Heart left ventricle (tissue), 16 donors: ENCODE data around the gene VMAC. TPM values are rescaled to one million over a fixed set of nuclear protein-coding genes. Genes with fewer than 3 reads are reported as not detected.
A peak's percentile ranks its signal among the peaks of the same experiment; 100 is the strongest.

ENCODE experiments used
- ATAC-seq, 4 donors: fragments of 200-7000 bp; cut with Tn5 transposase; one replicate each; pipeline ENCODE4 v1.9.1; 2020 to 2022; ENCODE audit warnings: moderate library complexity in 4 of 4, mild to moderate bottlenecking in 3 of 4, moderate number of reproducible peaks in 1 of 4
- DNase-seq, 5 donors: peaks; one replicate each; pipeline ENCODE4 v3.0.0-alpha.2; 2020
- H3K27ac ChIP-seq, 12 donors: fragments of 200-600 bp; sonication (generic) in 4 of 12; one replicate each; pipeline versions ENCODE4 v1.5.0 to v1.8.0; 2016 to 2022; ENCODE audit warnings: mild to moderate bottlenecking in 2 of 12
- H3K27me3 ChIP-seq, 9 donors: fragments of 200-600 bp; sonication (generic) in 2 of 9; one replicate each; pipeline versions ENCODE4 v1.5.1 to v1.8.0; 2016 to 2022; ENCODE audit warnings: mild to moderate bottlenecking in 3 of 9
- H3K36me3 ChIP-seq, 9 donors: fragments of 200-600 bp; sonication (generic) in 2 of 9; one replicate each; pipeline versions ENCODE4 v1.5.0 to v1.8.0; 2018 to 2022; ENCODE audit warnings: mild to moderate bottlenecking in 2 of 9
- H3K4me1 ChIP-seq, 12 donors: fragments of 200-600 bp; sonication (generic) in 4 of 12; one replicate each; pipeline versions ENCODE4 v1.5.0 to v1.8.0; 2016 to 2022; ENCODE audit warnings: mild to moderate bottlenecking in 3 of 12
- H3K4me3 ChIP-seq, 12 donors: fragments of 200-600 bp; sonication (generic) in 4 of 12; one replicate each; pipeline versions ENCODE4 v1.5.0 to v1.8.0; 2017 to 2022; ENCODE audit warnings: mild to moderate bottlenecking in 9 of 12, moderate library complexity in 4 of 12
- H3K9me3 ChIP-seq, 12 donors: fragments of 200-600 bp; sonication (generic) in 4 of 12; one replicate each; pipeline versions ENCODE4 v1.5.0 to v1.8.0; 2016 to 2022; ENCODE audit warnings: mild to moderate bottlenecking in 1 of 12
- POLR2A ChIP-seq, 2 donors: fragments of 450-650 bp; IDR thresholded peaks; one replicate each; pipeline ENCODE4 v1.6.1; 2017; ENCODE audit warnings: antibody characterized with exemption in 2 of 2, mild to moderate bottlenecking in 2 of 2, moderate library complexity in 2 of 2
- WGBS, 4 donors: extraction: QIAGEN DNeasy Blood & Tissue Kit in 2 of 4; methylation state at CpG; one replicate each; pipeline versions ENCODE4 v1.1.5 to v1.1.7; 2013 to 2018; 5-methylcytosine and 5-hydroxymethylcytosine counted together
- intact Hi-C, 10 donors: fragments of 100-400 bp; cut with DNase I; formaldehyde crosslinking; loops; one replicate each; pipeline versions ENCODE4 v1.11.1 to v1.14.2; 2022
- polyA plus RNA-seq, 2 donors: library from polyadenylated mRNA; stranded (reverse); fragments of 200-250 nt; gene quantifications; one replicate each; pipeline ENCODE4 v1.2.3, GENCODE V29; 2013
- total RNA-seq, 9 donors: library from RNA; depleted of rRNA in 2 of 9; stranded (reverse); fragments of >200 nt in 2 of 9; fragmentation: NEBNext Ultra II Directional in 3 of 9; extraction: Animal tissue kit (Norgen Biotek cat#: 25700) in 3 of 9; gene quantifications; one replicate each; pipeline versions ENCODE4 v1.1.0 to v1.2.4, GENCODE V29; 2016 to 2023
- TF ChIP-seq, protein P1 (sequence below), 12 donors: fragments of 200-600 bp; sonication (generic) in 4 of 12; IDR thresholded peaks; one replicate each; pipeline versions ENCODE4 v1.5.0 to v1.8.0; 2018 to 2022; ENCODE audit warnings: antibody characterized with exemption in 12 of 12, mild to moderate bottlenecking in 5 of 12
- donor health status: ischemic (EF 13 %, LVEDD 7.1; RV severe dilation, severe dysfunction).
- donor health status: healthy with polysubstance abuse.
- donor health status: DM: no; HTN: yes; CAD: no.
- donor health status: DM: no; HTN: no; CAD: no.
- donor health status: ischemic (EF 25% LVEDD 6.9; RV normal size, moderate dysfunction).
- donor health status: ischemic (EF 25% LVEDD 5.7; RV mildly dilated, moderate dysfunction).
- donor health status: healthy.
- donor health status: DM: yes; HTN: yes; CAD: no.
- donor health status: ischemic (EF 35%, LVEDD 5.7; RV mildly dilated, moderate dysfunction).
- donor health status: nonischemic (EF 11% LVEDD 7.7; RV severe dilation, severe dysfunction).
- donor health status: DM: yes; HTN: yes; CAD: no.
- donor health status: PGD.
- donor health status: ischemic (EF 29% LVEDD 5.4; RV normal size, mild dysfunction).
- donor health status: nonischemic (EF 23%, LVEDD 6.1; RV moderate dilation, normal function).

The VMAC gene
- total and polyA plus RNA-seq, 11 donors, result 1.3 to 3.9 (median 2.3) TPM

DNA sequence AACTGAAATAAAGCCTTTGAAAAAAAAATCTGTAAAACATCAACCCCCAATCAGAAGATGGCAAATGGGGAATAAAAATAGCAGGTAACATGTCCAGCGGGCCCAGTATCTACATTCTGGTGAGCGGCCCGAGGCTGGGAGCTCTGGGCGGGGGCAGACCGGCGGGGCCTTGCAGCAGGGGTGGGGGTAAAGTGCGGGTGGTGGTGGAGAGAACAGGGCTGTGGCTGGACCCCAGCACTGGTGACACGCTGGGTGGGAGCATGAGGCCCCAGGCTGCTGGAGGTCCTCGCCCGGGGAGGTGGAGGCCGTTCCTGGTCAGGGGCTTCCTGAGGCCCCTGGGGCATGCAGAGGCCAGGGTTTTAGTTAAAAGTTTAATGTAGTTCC lies 11.1 kb downstream of the VMAC start:
- 59 to 69% (median 67%) methylated on average over 11 of the region's 11 CpGs for WGBS, 4 donors
- Histone ChIP-seq H3K4me3 (no peak overlapping the region), H3K9me3 (no peaks in the 10 kb centered on the region), H3K27me3 (no peaks in the 10 kb centered on the region), H3K27ac (peak overlapping the region in 8 of 12 donors; percentile 4 to 60 (median 46)), H3K36me3 (peaks cover 0 to 66% (median 51%) of the 10 kb centered on the region in 9 donors), H3K4me1 (peaks cover 0 to 32% (median 14%) of the 10 kb centered on the region in 12 donors)
- TF ChIP-seq, protein P1, sequence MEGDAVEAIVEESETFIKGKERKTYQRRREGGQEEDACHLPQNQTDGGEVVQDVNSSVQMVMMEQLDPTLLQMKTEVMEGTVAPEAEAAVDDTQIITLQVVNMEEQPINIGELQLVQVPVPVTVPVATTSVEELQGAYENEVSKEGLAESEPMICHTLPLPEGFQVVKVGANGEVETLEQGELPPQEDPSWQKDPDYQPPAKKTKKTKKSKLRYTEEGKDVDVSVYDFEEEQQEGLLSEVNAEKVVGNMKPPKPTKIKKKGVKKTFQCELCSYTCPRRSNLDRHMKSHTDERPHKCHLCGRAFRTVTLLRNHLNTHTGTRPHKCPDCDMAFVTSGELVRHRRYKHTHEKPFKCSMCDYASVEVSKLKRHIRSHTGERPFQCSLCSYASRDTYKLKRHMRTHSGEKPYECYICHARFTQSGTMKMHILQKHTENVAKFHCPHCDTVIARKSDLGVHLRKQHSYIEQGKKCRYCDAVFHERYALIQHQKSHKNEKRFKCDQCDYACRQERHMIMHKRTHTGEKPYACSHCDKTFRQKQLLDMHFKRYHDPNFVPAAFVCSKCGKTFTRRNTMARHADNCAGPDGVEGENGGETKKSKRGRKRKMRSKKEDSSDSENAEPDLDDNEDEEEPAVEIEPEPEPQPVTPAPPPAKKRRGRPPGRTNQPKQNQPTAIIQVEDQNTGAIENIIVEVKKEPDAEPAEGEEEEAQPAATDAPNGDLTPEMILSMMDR (IDR thresholded peaks at IDR 0.05), result no peak
- TF ChIP-seq POLR2A (IDR thresholded peaks at IDR 0.05), result no peak
- no peak for DNase-seq
- intact Hi-C loops, result no loop called here
- ATAC-seq, result no peak

DNA sequence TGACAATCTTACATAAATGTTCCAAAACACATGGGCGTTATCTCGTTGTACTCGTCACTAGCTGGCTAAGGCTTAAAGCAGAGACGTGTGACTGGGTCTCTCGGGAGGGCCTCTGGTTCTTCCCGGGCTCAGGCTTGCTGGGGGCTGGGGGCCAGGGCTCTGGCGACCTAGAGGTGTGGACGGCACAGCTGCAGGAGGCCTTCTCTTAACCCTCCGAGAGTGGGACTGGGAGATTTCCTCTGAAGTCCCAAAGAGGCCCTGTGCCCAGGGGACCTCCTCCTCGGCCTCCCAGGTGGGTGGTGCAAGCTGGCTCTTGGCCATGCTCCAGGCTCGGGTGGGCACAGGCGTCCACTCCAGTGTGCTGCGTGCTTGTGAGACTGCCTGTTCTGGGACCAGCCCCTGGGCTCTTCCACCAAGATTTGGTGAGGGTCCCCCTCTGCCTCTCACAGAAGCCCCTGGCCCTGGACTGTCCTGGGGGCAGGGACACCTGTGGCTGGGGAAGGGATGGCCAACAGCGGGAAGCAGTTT lies 11.6 kb downstream of the VMAC start:
- ATAC-seq (peak in 2 of 4 donors; percentile 17 to 49), DNase-seq (peak in 1 of 5 donors; percentile 55)
- Histone ChIP-seq H3K4me1 (peaks cover 0 to 32% (median 14%) of the 10 kb centered on the region in 12 donors), H3K27ac (peak overlapping the region in 7 of 12 donors; percentile 4 to 60 (median 46)), H3K36me3 (peaks cover 0 to 71% (median 55%) of the 10 kb centered on the region in 9 donors), H3K9me3 (no peaks in the 10 kb centered on the region), H3K27me3 (no peaks in the 10 kb centered on the region), H3K4me3 (no peak overlapping the region)
- intact Hi-C loops, result no loop called here
- 37 to 45% (median 43%) methylated on average over 14 of the region's 14 CpGs for WGBS, 4 donors
- no peak for TF ChIP-seq POLR2A (IDR thresholded peaks at IDR 0.05)
- TF ChIP-seq, protein P1 (IDR thresholded peaks at IDR 0.05), result no peak

DNA sequence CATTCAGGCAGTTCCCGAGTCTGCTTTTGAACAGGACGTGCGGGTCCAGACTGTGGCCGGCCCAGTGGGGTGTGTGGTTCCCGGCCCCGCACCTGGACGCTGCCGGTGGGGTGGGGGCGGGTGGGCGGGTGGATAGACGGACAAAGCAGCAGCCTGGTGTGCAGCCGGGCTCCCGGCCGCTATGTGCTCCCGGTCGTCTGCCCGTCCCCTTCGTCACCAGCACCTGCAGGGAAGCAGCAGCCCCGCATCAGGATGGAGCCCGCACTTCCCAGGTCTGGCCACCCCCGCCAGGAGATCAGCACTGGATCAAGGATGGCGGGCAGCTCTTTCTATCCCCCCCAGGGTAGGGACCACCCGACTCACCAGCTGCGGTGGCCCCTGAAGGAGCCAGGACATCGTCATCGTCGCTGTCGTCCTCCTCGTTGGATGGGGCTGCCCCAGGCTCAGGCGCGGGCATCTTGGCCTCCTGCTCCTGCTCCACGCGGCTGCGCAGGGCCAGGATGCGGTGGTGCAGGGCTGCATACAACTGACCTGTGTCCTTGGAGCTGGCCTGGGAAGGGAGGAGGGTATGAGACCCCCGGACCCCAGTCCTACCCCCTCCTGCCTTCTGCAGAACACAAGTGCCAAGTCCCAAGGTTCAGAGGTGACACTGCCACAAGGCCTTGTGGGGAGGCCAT lies 12.9 kb downstream of the VMAC start:
- ATAC-seq (no peak), DNase-seq (no peak)
- Histone ChIP-seq H3K4me3 (no peak overlapping the region), H3K27me3 (no peaks in the 10 kb centered on the region), H3K4me1 (peaks cover 0 to 32% (median 14%) of the 10 kb centered on the region in 12 donors), H3K36me3 (peaks cover 0 to 84% (median 68%) of the 10 kb centered on the region in 9 donors), H3K27ac (no peak overlapping the region), H3K9me3 (no peaks in the 10 kb centered on the region)
- WGBS, 4 donors, result 87 to 93% (median 90%) methylated on average over 8 to 36 of the region's 36 CpGs
- intact Hi-C loops, result no loop called here
- TF ChIP-seq POLR2A (IDR thresholded peaks at IDR 0.05), result no peak
- TF ChIP-seq, protein P1 (IDR thresholded peaks at IDR 0.05), result no peak

DNA sequence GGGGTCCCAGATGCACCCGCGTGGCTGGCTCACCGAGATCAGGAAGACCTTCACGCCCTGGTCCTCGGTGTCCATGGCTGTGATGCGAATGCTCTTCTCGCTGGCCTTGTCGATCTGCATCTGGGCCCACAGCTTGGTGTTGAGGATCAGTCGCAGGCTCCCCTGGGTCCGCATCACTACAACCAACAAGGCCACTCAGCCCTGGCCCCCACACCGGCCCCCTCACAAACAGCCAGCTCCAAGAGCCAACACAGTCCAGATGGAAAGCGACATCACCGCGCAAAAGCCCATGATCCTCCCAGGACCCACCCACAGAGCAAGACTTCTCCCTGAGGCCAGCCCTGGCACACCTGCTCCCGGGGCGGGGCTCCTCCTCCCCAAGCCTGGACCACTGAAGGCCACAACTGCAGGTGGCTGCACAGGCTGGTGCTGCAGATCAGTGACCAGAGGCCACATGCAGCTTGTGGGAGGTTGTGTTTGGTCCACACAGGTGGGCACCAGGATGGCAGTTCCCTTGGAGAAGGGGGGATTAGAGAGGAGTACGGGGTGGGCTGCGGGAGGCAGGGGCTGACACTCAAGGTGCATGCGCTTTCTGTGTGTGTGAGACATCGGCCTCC lies 13.9 kb downstream of the VMAC start:
- peaks cover 0 to 94% (median 78%) of the 10 kb centered on the region in 9 donors for H3K36me3 ChIP-seq
- ATAC-seq (no peak), DNase-seq (no peak)
- no peak for TF ChIP-seq POLR2A (IDR thresholded peaks at IDR 0.05)
- TF ChIP-seq, protein P1 (IDR thresholded peaks at IDR 0.05), result no peak
- no peak overlapping the region for H3K27ac ChIP-seq
- H3K4me1 ChIP-seq, result peaks cover 0 to 32% (median 14%) of the 10 kb centered on the region in 12 donors
- H3K27me3 ChIP-seq, result no peaks in the 10 kb centered on the region
- H3K4me3 ChIP-seq, result no peak overlapping the region
- 95 to 97% (median 97%) methylated on average over 4 to 20 of the region's 20 CpGs for WGBS, 4 donors
- no peaks in the 10 kb centered on the region for H3K9me3 ChIP-seq
- intact Hi-C loops, result no loop called here
